Gastroesophageal sphincter (tissue), 4 donors: Measurements from ENCODE around the gene LDLRAD4. TPM values are rescaled to one million over a fixed set of nuclear protein-coding genes. Genes with fewer than 3 reads are reported as not detected.

Experiments
- ATAC-seq: fragments of 150-250 bp; one replicate; pipeline ENCODE4 v1.9.1; 2016; ENCODE audit warnings: mild to moderate bottlenecking, moderate library complexity
- H3K27ac ChIP-seq, 4 donors: fragments of 200-600 bp; sonication (generic) in 3 of 4; 1 replicate in 3 of 4; 2 replicates in 1 of 4; pipeline ENCODE4 v1.5.1; 2016 to 2019
- H3K27me3 ChIP-seq: fragments of 200-600 bp; sonication (generic); one replicate; pipeline ENCODE4 v1.5.1; 2019
- H3K36me3 ChIP-seq, 2 donors: fragments of 200-600 bp; sonication (generic); one replicate each; pipeline ENCODE4 v1.5.1; 2019; ENCODE audit warnings: control low read depth in 1 of 2
- H3K4me1 ChIP-seq, 3 donors: fragments of 200-600 bp; sonication (generic); 1 replicate in 2 of 3; 2 replicates in 1 of 3; pipeline ENCODE4 v1.5.1; 2016 to 2019; ENCODE audit warnings: control low read depth in 2 of 3
- H3K4me3 ChIP-seq, 2 donors: fragments of 200-600 bp; sonication (generic); one replicate each; pipeline ENCODE4 v1.5.1; 2019; ENCODE audit warnings: mild to moderate bottlenecking in 1 of 2, moderate library complexity in 1 of 2
- H3K9me3 ChIP-seq, 3 donors: fragments of 200-600 bp; sonication (generic); one replicate each; pipeline ENCODE4 v1.5.1; 2017 to 2019; ENCODE audit warnings: control low read depth in 2 of 3
- EP300 ChIP-seq: sonication (generic); formaldehyde crosslinking; IDR thresholded peaks from one replicate; pipeline ENCODE4 v1.6.1; 2017; ENCODE audit warnings: antibody characterized with exemption, mild to moderate bottlenecking
- POLR2A ChIP-seq, 2 donors: fragments of 450-650 bp; IDR thresholded peaks; one replicate each; pipeline ENCODE4 v1.6.1; 2017; ENCODE audit warnings: antibody characterized with exemption in 2 of 2, mild to moderate bottlenecking in 2 of 2, moderate library complexity in 1 of 2
- POLR2AphosphoS5 ChIP-seq: sonication (generic); formaldehyde crosslinking; IDR thresholded peaks from one replicate; pipeline ENCODE4 v1.6.1; 2017; ENCODE audit warnings: antibody characterized with exemption
- WGBS, 2 donors: methylation state at CpG; one replicate each; pipeline ENCODE4 v1.1.5; 2018; ENCODE audit warnings: low coverage in 1 of 2; 5-methylcytosine and 5-hydroxymethylcytosine counted together
- total RNA-seq, 4 donors: library from RNA; depleted of rRNA; stranded (reverse); fragments of >200 nt; gene quantifications; one replicate each; pipeline ENCODE4 v1.1.0, GENCODE V29; 2016
- TF ChIP-seq, protein P1 (sequence below), 4 experiments: fragments of 200-600 bp in 2 of 4; fragments of 450-650 bp in 2 of 4; sonication (generic) in 1 of 4; IDR thresholded peaks; one replicate each; pipeline ENCODE4 v1.5.1; 2017 to 2019; ENCODE audit warnings: antibody characterized with exemption in 4 of 4, mild to moderate bottlenecking in 2 of 4, moderate library complexity in 2 of 4

LDLRAD4 gene
- total RNA-seq, 4 donors from 2014 or later, result 28.1 to 85.9 (median 55.2) TPM

- Histone ChIP-seq H3K27me3 (no peaks in the 10 kb centered on the region), H3K9me3 (no peaks in the 10 kb centered on the region), H3K36me3 (peaks cover 0 to 5% of the 10 kb centered on the region in 2 donors), H3K4me3 (no peak overlapping the region), H3K4me1 (peaks cover 0 to 44% (median 15%) of the 10 kb centered on the region in 3 donors), H3K27ac (no peak overlapping the region)
- TF ChIP-seq POLR2A (IDR thresholded peaks at IDR 0.05), result no peak
- TF ChIP-seq, protein P1, sequence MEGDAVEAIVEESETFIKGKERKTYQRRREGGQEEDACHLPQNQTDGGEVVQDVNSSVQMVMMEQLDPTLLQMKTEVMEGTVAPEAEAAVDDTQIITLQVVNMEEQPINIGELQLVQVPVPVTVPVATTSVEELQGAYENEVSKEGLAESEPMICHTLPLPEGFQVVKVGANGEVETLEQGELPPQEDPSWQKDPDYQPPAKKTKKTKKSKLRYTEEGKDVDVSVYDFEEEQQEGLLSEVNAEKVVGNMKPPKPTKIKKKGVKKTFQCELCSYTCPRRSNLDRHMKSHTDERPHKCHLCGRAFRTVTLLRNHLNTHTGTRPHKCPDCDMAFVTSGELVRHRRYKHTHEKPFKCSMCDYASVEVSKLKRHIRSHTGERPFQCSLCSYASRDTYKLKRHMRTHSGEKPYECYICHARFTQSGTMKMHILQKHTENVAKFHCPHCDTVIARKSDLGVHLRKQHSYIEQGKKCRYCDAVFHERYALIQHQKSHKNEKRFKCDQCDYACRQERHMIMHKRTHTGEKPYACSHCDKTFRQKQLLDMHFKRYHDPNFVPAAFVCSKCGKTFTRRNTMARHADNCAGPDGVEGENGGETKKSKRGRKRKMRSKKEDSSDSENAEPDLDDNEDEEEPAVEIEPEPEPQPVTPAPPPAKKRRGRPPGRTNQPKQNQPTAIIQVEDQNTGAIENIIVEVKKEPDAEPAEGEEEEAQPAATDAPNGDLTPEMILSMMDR (IDR thresholded peaks at IDR 0.05), result no peak
- ATAC-seq, result no peak
- WGBS, 2 donors, result 87 to 96% methylated on average over 5 of the region's 31 CpGs
These were observed 22.7 kb downstream of the LDLRAD4 start for GRCh38 chr18:13241083-13241892.

DNA sequence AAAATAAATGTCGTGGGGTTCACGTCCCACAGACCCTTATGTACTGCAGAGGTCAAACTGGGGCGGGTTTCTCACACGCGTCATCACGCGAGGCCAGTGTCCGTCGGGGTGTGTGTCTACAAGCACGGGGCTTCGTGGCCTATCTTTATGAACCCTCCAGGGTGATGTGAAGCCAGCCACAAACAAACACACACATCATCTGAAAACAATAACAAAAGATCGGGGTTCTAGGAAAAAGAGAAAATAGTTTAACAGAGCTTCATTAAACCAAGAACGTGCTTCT lies 23.3 kb downstream of the LDLRAD4 start:
- H3K36me3 ChIP-seq, result peaks cover 0 to 5% of the 10 kb centered on the region in 2 donors
- 80 to 95% methylated on average over 1 to 5 of the region's 13 CpGs for WGBS, 2 donors
- H3K4me1 ChIP-seq, result peaks cover 0 to 38% (median 9%) of the 10 kb centered on the region in 3 donors
- no peaks in the 10 kb centered on the region for H3K27me3 ChIP-seq
- no peaks in the 10 kb centered on the region for H3K9me3 ChIP-seq
- no peak overlapping the region for H3K27ac ChIP-seq
- no peak for ATAC-seq
- H3K4me3 ChIP-seq, result no peak overlapping the region
- TF ChIP-seq POLR2AphosphoS5, result no peak
- TF ChIP-seq, protein P1 (IDR thresholded peaks at IDR 0.05), result no peak
- TF ChIP-seq POLR2A (IDR thresholded peaks at IDR 0.05), result no peak
- no peak for TF ChIP-seq EP300

DNA sequence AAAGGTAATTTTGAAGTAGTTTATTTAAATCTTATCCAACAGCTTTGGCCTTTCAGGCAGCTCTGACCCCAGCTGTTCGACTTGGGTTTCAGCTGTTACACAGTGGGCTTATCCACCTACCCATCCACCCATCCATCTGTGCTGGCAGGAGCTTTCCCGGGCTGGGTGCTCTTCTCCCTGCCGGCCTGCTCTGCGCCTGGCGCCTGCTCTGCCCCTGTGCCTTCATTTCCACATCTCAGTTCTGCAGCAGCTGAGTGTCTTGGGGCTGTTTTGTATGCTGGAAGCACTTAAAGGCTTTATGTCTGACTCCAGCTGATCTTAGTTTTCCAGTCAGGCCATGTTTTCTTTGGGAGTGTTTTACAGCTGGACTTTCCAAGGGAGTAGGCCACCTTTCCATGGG lies 24.2 kb downstream of the LDLRAD4 start:
- WGBS, 2 donors, result 80 to 89% methylated on average over 1 to 4 of the region's 5 CpGs

DNA sequence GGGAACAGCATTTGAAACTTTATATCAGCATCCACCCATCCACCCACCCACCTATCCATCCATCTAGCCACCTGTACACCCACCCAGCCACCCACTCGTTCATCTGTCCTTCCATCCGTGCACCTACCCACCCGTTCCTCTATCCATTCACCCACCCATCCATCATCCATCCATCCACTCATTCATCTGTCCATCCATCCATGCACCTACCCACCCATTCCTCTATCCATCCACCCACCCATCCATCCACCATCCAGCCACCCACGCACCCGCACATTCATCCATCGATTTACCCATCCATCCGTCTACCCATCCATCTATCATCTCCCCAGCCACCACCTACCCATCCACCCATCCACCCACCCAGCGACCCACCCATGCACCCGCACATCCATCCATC lies 24.8 kb downstream of the LDLRAD4 start:
- no peak for ATAC-seq
- no peaks in the 10 kb centered on the region for H3K9me3 ChIP-seq
- no peak overlapping the region for H3K4me3 ChIP-seq
- H3K27me3 ChIP-seq, result no peaks in the 10 kb centered on the region
- H3K4me1 ChIP-seq, result peaks cover 0 to 23% (median 7%) of the 10 kb centered on the region in 3 donors
- TF ChIP-seq, protein P1 (IDR thresholded peaks at IDR 0.05), result no peak
- TF ChIP-seq POLR2AphosphoS5 (no peak), EP300 (no peak), POLR2A (IDR thresholded peaks at IDR 0.05) (no peak)
- WGBS, 2 donors, result 92 to 93% methylated on average over 8 to 9 of the region's 9 CpGs
- H3K36me3 ChIP-seq, result peaks cover 0 to 5% of the 10 kb centered on the region in 2 donors
- H3K27ac ChIP-seq, result no peak overlapping the region

More for the DNA sequence above, 24.2 kb downstream of the LDLRAD4 start:
- no peak overlapping the region for H3K27ac ChIP-seq
- peaks cover 0 to 28% (median 7%) of the 10 kb centered on the region in 3 donors for H3K4me1 ChIP-seq
- no peak overlapping the region for H3K4me3 ChIP-seq
- H3K27me3 ChIP-seq, result no peaks in the 10 kb centered on the region
- TF ChIP-seq EP300 (no peak), POLR2A (IDR thresholded peaks at IDR 0.05) (no peak), POLR2AphosphoS5 (no peak)
- TF ChIP-seq, protein P1 (IDR thresholded peaks at IDR 0.05), result no peak
- H3K36me3 ChIP-seq, result peaks cover 0 to 5% of the 10 kb centered on the region in 2 donors
- no peaks in the 10 kb centered on the region for H3K9me3 ChIP-seq
- ATAC-seq, result no peak

DNA sequence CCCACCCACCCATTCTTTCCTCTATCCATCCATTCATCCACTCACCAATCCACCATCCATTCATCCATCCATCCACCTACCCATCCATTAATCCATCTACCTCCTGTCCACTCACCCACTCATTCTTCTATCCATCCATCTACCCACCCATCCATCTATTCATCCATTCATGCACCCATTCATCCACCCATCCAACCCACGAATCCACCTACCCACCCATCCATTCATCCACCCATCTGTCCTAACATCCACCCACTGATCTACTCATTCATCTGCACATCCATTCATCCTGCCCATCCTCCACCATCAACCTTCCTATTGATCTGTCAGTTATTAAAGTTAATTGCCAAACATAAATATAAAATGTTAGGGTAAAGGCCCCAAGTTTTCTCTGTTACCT lies 25.6 kb downstream of the LDLRAD4 start:
- peaks cover 0 to 15% (median 4%) of the 10 kb centered on the region in 3 donors for H3K4me1 ChIP-seq
- H3K27ac ChIP-seq, result no peak overlapping the region
- ATAC-seq, result no peak
- H3K4me3 ChIP-seq, result no peak overlapping the region
- TF ChIP-seq, protein P1 (IDR thresholded peaks at IDR 0.05), result no peak
- no peak for TF ChIP-seq POLR2A (IDR thresholded peaks at IDR 0.05)
- no peak for TF ChIP-seq POLR2AphosphoS5
- no peak for TF ChIP-seq EP300
- H3K27me3 ChIP-seq, result no peaks in the 10 kb centered on the region
- no peaks in the 10 kb centered on the region for H3K9me3 ChIP-seq
- 17 to 84% methylated on average over 1 of the region's 1 CpG for WGBS, 2 donors
- peaks cover 0 to 5% of the 10 kb centered on the region in 2 donors for H3K36me3 ChIP-seq
